GM23338 (cell line): ENCODE data around the gene ROCK2. TPM values are rescaled to one million over a fixed set of nuclear protein-coding genes. Genes with fewer than 3 reads are reported as not detected.

Source experiments
- ATAC-seq: fragments of 200-7000 bp; cut with Tn5 transposase; 3 replicates; pipeline ENCODE4 v1.9.1; 2020
- DNase-seq: peaks from one replicate; pipeline ENCODE4 v3.0.0-alpha.2; 2015; ENCODE audit warnings: low spot score
- H2AFZ ChIP-seq: fragments of 200-600 bp; sonication (generic); 2 replicates; pipeline ENCODE4 v1.8.0; 2016; ENCODE audit warnings: antibody characterized with exemption, mild to moderate bottlenecking, moderate library complexity
- H3F3A ChIP-seq: fragments of 200-600 bp; sonication (generic); replicated peaks from 2 replicates; pipeline ENCODE4 v1.8.0; 2017; ENCODE audit warnings: antibody characterized with exemption, mixed run types, low read depth
- H3K27ac ChIP-seq: fragments of 200-600 bp; sonication (generic); 2 replicates; pipeline ENCODE4 v1.6.1; 2016; ENCODE audit warnings: low read depth
- H3K27me3 ChIP-seq: fragments of 200-600 bp; sonication (generic); 2 replicates; pipeline ENCODE4 v1.8.0; 2016; ENCODE audit warnings: mild to moderate bottlenecking, mixed run types, moderate library complexity; ENCODE audit not compliant: insufficient read depth
- H3K36me3 ChIP-seq: fragments of 200-600 bp; sonication (generic); 2 replicates; pipeline ENCODE4 v1.8.0; 2016; ENCODE audit warnings: mild to moderate bottlenecking; ENCODE audit not compliant: insufficient read depth
- H3K4me1 ChIP-seq: fragments of 200-600 bp; sonication (generic); 2 replicates; pipeline ENCODE4 v1.8.0; 2016; ENCODE audit warnings: mild to moderate bottlenecking, moderate library complexity; ENCODE audit not compliant: insufficient read depth
- H3K4me2 ChIP-seq: fragments of 200-600 bp; sonication (generic); 2 replicates; pipeline ENCODE4 v1.7.1; 2017; ENCODE audit warnings: mixed run types
- H3K4me3 ChIP-seq: fragments of 200-600 bp; sonication (generic); 2 replicates; pipeline ENCODE4 v1.6.1; 2016; ENCODE audit warnings: mixed run types
- H3K79me2 ChIP-seq: fragments of 200-600 bp; sonication (generic); replicated peaks from 2 replicates; pipeline ENCODE4 v1.8.0; 2017; ENCODE audit warnings: mild to moderate bottlenecking; ENCODE audit not compliant: insufficient read depth
- H3K9me2 ChIP-seq: fragments of 200-600 bp; sonication (generic); 2 replicates; pipeline ENCODE4 v1.8.0; 2017; ENCODE audit not compliant: insufficient read depth
- H4K20me1 ChIP-seq: fragments of 200-600 bp; sonication (generic); replicated peaks from 2 replicates; pipeline ENCODE4 v1.8.0; 2017; ENCODE audit warnings: mild to moderate bottlenecking; ENCODE audit not compliant: insufficient read depth
- H3K27ac Mint-ChIP-seq: 2 replicates; pipeline ENCODE4 v1.8.0; 2020; ENCODE audit warnings: inconsistent platforms, mild to moderate bottlenecking, moderate library complexity, mixed read lengths
- H3K27me3 Mint-ChIP-seq: 3 replicates; pipeline ENCODE4 v1.8.0; 2022; ENCODE audit warnings: low read depth, mild to moderate bottlenecking, moderate library complexity, mixed read lengths, inconsistent platforms; ENCODE audit not compliant: insufficient read depth, poor library complexity
- H3K36me3 Mint-ChIP-seq: 3 replicates; pipeline ENCODE4 v1.8.0; 2021; ENCODE audit warnings: low read depth, mild to moderate bottlenecking, inconsistent platforms, moderate library complexity, mixed read lengths
- H3K4me1 Mint-ChIP-seq: 3 replicates; pipeline ENCODE4 v1.8.0; 2020; ENCODE audit warnings: mild to moderate bottlenecking, inconsistent platforms, mixed read lengths
- H3K4me3 Mint-ChIP-seq: 3 replicates; pipeline ENCODE4 v1.8.0; 2021; ENCODE audit warnings: moderate library complexity, mild to moderate bottlenecking, inconsistent platforms, mixed read lengths
- H3K9me3 Mint-ChIP-seq: 3 replicates; pipeline ENCODE4 v1.8.0; 2020; ENCODE audit warnings: moderate library complexity, mild to moderate bottlenecking, inconsistent platforms, mixed read lengths
- CREB1 ChIP-seq: fragments of 250-450 bp; sonication (Bioruptor Pico); IDR thresholded peaks from 2 replicates; pipeline ENCODE4 v1.5.0; 2020; ENCODE audit warnings: low read depth, mild to moderate bottlenecking, moderate library complexity
- ETS1 ChIP-seq: IDR thresholded peaks from 2 replicates; pipeline ENCODE4 v1.6.1; 2016; ENCODE audit warnings: antibody characterized with exemption
- EZH2 ChIP-seq: fragments of 200-600 bp; sonication (generic); IDR thresholded peaks from one replicate; pipeline ENCODE4 v1.8.0; 2017; ENCODE audit warnings: antibody characterized with exemption, mild to moderate bottlenecking, low read depth; ENCODE audit not compliant: unreplicated experiment
- EZH2phosphoT487 ChIP-seq: fragments of 200-600 bp; sonication (generic); IDR thresholded peaks from one replicate; pipeline ENCODE4 v1.8.1; 2018; ENCODE audit warnings: antibody characterized with exemption; ENCODE audit not compliant: unreplicated experiment
- JUNB ChIP-seq: IDR thresholded peaks from one replicate; pipeline ENCODE4 v1.6.1; 2016; ENCODE audit warnings: antibody characterized with exemption; ENCODE audit not compliant: unreplicated experiment
- POLR2AphosphoS5 ChIP-seq: IDR thresholded peaks from 2 replicates; pipeline ENCODE4 v1.6.1; 2016; ENCODE audit warnings: antibody characterized with exemption, low read depth
- STAT1 ChIP-seq: IDR thresholded peaks from one replicate; pipeline ENCODE4 v1.6.1; 2016; ENCODE audit warnings: antibody characterized with exemption; ENCODE audit not compliant: unreplicated experiment
- ZNF331 ChIP-seq: fragments of 250-450 bp; sonication (Bioruptor Pico); IDR thresholded peaks from 2 replicates; pipeline ENCODE4 v1.5.0; 2020; ENCODE audit warnings: low read depth, mild to moderate bottlenecking, moderate library complexity
- polyA plus RNA-seq: library from polyadenylated mRNA; unstranded; fragments of >200 nt; fragmentation: Nextera tagmentation; extraction: Ambion mirVana; gene quantifications from 2 replicates; pipeline ENCODE4 v1.2.1, GENCODE V29; 2016
- total RNA-seq: library from RNA; depleted of rRNA; stranded (reverse); fragments of >200 nt; shearing (Covaris generic); gene quantifications from 2 replicates; pipeline ENCODE4 v1.2.3, GENCODE V29; 2014
- TF ChIP-seq, protein P1 (sequence below): IDR thresholded peaks from one replicate; pipeline ENCODE4 v1.6.1; 2018; ENCODE audit warnings: antibody characterized with exemption; ENCODE audit not compliant: unreplicated experiment
- TF ChIP-seq, protein P2 (sequence below), 2 experiments: fragments of 200-600 bp in 1 of 2; sonication (generic) in 1 of 2; conservative IDR thresholded peaks; 2 replicates each; pipeline versions ENCODE4 v1.5.1 to v1.6.1; 2016 to 2017; ENCODE audit warnings: antibody characterized with exemption in 2 of 2, low read depth in 2 of 2, mild to moderate bottlenecking in 2 of 2, moderate library complexity in 1 of 2

ROCK2 gene
- total and polyA plus RNA-seq, 2 experiments from 2014 or later, result 16.4 to 28.0 TPM

DNA sequence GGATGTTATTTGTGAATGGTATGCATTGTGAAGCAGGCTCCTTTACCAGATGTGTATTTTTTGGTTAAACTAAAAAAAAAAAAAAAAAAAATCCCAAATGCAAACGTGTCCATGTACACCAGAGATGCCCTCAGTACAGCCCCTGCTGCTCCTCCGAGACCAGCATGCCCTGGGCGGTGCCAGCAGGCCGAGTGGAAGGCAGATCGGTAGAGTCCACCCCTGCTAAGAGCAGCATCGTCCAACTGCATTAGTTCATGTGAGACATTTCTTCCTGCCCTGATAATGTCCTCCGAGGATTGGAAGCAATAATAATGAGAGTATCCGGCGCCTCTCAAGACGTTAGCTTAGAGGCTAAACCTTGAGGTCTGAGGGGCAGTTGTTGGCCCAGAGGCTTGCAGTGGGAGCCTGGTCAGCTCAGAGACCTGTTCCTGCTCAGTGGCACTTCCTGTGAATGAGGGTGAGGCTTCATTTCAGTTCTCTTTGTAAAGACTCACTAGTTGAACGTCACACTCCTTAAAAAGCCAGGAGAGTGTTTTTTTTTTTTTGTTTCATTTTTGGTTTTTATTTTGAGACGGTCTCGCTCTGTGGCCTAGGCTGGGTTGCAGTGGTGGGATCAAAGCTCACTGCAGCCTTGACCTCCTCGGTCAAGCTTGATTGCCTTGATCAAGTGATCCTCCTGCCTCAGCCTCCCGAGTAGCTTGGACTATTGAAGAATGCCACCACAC, 183.5 kb downstream of the ROCK2 start (continued):
- no peak for TF ChIP-seq ETS1
- TF ChIP-seq JUNB, result no peak
- no peak for TF ChIP-seq POLR2AphosphoS5
- TF ChIP-seq ZNF331 (CRISPR knock-in tag), result no peak
- TF ChIP-seq, protein P1, sequence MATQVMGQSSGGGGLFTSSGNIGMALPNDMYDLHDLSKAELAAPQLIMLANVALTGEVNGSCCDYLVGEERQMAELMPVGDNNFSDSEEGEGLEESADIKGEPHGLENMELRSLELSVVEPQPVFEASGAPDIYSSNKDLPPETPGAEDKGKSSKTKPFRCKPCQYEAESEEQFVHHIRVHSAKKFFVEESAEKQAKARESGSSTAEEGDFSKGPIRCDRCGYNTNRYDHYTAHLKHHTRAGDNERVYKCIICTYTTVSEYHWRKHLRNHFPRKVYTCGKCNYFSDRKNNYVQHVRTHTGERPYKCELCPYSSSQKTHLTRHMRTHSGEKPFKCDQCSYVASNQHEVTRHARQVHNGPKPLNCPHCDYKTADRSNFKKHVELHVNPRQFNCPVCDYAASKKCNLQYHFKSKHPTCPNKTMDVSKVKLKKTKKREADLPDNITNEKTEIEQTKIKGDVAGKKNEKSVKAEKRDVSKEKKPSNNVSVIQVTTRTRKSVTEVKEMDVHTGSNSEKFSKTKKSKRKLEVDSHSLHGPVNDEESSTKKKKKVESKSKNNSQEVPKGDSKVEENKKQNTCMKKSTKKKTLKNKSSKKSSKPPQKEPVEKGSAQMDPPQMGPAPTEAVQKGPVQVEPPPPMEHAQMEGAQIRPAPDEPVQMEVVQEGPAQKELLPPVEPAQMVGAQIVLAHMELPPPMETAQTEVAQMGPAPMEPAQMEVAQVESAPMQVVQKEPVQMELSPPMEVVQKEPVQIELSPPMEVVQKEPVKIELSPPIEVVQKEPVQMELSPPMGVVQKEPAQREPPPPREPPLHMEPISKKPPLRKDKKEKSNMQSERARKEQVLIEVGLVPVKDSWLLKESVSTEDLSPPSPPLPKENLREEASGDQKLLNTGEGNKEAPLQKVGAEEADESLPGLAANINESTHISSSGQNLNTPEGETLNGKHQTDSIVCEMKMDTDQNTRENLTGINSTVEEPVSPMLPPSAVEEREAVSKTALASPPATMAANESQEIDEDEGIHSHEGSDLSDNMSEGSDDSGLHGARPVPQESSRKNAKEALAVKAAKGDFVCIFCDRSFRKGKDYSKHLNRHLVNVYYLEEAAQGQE, result no peak
- TF ChIP-seq, protein P2, sequence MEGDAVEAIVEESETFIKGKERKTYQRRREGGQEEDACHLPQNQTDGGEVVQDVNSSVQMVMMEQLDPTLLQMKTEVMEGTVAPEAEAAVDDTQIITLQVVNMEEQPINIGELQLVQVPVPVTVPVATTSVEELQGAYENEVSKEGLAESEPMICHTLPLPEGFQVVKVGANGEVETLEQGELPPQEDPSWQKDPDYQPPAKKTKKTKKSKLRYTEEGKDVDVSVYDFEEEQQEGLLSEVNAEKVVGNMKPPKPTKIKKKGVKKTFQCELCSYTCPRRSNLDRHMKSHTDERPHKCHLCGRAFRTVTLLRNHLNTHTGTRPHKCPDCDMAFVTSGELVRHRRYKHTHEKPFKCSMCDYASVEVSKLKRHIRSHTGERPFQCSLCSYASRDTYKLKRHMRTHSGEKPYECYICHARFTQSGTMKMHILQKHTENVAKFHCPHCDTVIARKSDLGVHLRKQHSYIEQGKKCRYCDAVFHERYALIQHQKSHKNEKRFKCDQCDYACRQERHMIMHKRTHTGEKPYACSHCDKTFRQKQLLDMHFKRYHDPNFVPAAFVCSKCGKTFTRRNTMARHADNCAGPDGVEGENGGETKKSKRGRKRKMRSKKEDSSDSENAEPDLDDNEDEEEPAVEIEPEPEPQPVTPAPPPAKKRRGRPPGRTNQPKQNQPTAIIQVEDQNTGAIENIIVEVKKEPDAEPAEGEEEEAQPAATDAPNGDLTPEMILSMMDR (conservative IDR thresholded peaks at IDR 0.05; ENCODE audit: low read depth in 2 of 2), result no peak

DNA sequence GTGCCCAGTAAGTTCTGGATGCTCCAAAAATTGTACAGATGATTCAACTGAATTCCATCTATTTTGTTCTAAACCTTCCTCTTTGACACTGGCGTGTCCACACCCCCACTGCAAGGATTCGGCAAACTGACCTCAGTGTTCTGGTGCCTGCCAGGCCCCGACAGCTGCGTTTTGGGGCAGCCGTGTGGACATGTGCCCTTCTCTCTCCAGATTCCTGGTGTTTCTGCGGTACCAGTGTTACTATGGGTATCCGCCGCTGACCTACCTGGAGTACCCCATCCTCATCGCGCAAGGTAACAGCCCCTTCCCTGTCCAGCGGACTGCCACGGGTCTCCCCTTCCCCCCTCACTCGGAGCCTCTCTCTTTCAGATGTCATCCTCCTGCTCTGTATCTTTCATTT, 184.2 kb downstream of the ROCK2 start:
- Histone ChIP-seq H3K4me3 (no peak overlapping the region), H3K9me2 (no peaks in the 10 kb centered on the region), H3F3A (0 out of 2 replicates have a peak, but pooled peaks cover 7% of the 10 kb centered on the region), H3K4me2 (no peak overlapping the region), H2AFZ (0 out of 2 replicates have a peak overlapping the region, but pooled peaks have one; percentile 23), H3K36me3 (no peaks in the 10 kb centered on the region), H3K4me1 (no peaks in the 10 kb centered on the region), H4K20me1 (no peaks in the 10 kb centered on the region), H3K79me2 (no peaks in the 10 kb centered on the region), H3K27me3 (peaks cover 6% of the 10 kb centered on the region; the same call in 1 of the 2 replicates), H3K27ac (no peak overlapping the region)
- Mint-ChIP-seq H3K4me3 (no peak overlapping the region), H3K27ac (no peak overlapping the region), H3K4me1 (peaks cover 4% of the 10 kb centered on the region), H3K9me3 (no peaks in the 10 kb centered on the region; the same call in 2 of the 3 replicates), H3K36me3 (no peaks in the 10 kb centered on the region; the same call in 2 of the 3 replicates), H3K27me3 (peaks cover 9% of the 10 kb centered on the region)
- ATAC-seq (no peak), DNase-seq (no peak)
- TF ChIP-seq JUNB (no peak), ETS1 (no peak), POLR2AphosphoS5 (no peak), CREB1 (no peak), EZH2 (no peak), EZH2phosphoT487 (no peak), STAT1 (no peak)
- TF ChIP-seq, protein P2 (conservative IDR thresholded peaks at IDR 0.05; ENCODE audit: low read depth in 2 of 2), result no peak
- TF ChIP-seq, protein P1, result no peak
